Neuron (in vitro differentiated cells): ENCODE results near the gene KCNJ6.
"Not testable (repeated sequence)": the region's sequence is repeated elsewhere in the genome, so short reads cannot be mapped to it uniquely, and the experiment has no call there.

Experiments
- H2AFZ ChIP-seq: one replicate; pipeline ENCODE4 v1.6.1; 2013; ENCODE audit warnings: low read depth, mild to moderate bottlenecking, inconsistent platforms, low read length, moderate library complexity
- H3K27me3 ChIP-seq: one replicate; pipeline ENCODE4 v1.6.1; 2013; ENCODE audit warnings: low read length; ENCODE audit not compliant: insufficient read depth
- H3K36me3 ChIP-seq: one replicate; pipeline ENCODE4 v1.6.1; 2013; ENCODE audit warnings: low read length; ENCODE audit not compliant: insufficient read depth
- H3K4me1 ChIP-seq: one replicate; pipeline ENCODE4 v1.6.1; 2013; ENCODE audit warnings: low read length; ENCODE audit not compliant: insufficient read depth
- H3K4me3 ChIP-seq: 2 replicates; pipeline ENCODE4 v1.5.1; 2013; ENCODE audit warnings: mild to moderate bottlenecking, low read length, moderate library complexity
- H3K9me3 ChIP-seq: one replicate; pipeline ENCODE4 v1.6.1; 2013; ENCODE audit warnings: low read length

The KCNJ6 gene

DNA sequence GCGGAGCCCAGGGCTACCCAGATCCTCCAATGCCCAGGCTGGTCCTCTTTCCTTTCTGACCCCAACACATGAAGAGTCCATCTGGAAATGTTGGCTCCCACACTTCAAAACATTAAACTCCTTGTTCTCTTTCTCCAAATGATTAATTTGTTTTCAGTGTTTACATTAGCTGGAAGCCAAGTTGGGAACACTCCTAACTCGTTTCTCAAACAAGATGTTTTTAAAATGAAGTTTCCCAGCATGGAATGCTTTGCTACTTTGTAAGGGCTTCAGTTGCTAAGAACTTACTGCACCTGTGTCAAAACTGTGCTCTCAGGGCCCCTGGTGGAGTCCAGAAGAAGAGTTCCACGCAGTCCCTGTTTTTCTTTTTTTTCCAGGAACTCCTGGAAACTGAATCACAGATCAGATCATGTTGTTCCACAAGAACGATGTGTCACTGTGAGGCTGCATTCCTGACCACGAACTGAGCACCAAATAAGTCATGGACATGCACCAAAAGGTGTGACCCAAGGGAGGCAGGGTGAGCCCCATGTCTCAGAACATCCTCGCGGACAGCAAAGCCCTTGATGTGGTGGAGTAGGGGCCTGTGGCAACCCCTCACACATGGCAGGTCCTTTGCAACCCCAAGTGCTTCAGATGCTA, 257.3 kb downstream of the KCNJ6 start:
- no peak overlapping the region for H2AFZ ChIP-seq
- H3K4me3 ChIP-seq, result no peak overlapping the region
- no peaks in the 10 kb centered on the region for H3K36me3 ChIP-seq
- H3K27me3 ChIP-seq, result no peaks in the 10 kb centered on the region
- H3K9me3 ChIP-seq, result no peaks in the 10 kb centered on the region
- no peaks in the 10 kb centered on the region for H3K4me1 ChIP-seq

DNA sequence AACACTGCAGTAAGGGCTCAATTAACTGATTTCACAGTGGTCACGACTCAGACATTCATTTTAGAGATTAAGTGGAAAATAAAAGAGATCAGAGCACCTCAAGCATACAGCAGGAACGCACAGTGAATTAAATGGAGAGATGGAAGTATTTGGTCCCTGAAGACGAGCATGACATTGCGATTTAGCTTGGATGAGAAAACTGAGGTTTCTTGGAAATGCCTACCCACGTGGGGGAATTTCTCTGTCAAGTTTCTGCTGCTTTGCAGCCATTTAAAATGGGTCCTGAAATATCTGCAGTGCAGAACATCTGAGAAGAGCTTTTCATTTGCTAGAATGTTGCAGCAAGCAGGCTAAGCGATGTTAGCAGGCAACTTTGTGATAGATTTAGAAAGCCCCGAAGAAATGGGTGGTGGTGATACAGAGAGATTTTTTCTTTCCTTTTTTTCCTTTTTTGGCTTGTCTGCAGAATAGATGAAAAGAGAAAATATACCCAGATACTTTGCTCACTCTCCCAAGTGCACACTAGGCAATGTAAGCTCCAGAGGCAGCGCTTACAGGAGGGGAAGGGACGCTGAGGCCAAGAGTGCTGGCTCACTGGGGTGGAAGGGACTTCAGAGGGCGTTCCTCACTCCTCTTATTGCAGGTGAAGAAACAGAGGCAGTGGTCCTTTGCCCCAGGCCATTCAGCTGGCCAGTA, 258.0 kb downstream of the KCNJ6 start:
- Histone ChIP-seq H3K36me3 (no peaks in the 10 kb centered on the region), H3K4me1 (no peaks in the 10 kb centered on the region), H3K27me3 (no peaks in the 10 kb centered on the region), H3K9me3 (no peaks in the 10 kb centered on the region), H3K4me3 (no peak overlapping the region), H2AFZ (no peak overlapping the region)

- Histone ChIP-seq H3K4me1 (no peaks in the 10 kb centered on the region), H3K36me3 (no peaks in the 10 kb centered on the region), H3K27me3 (no peaks in the 10 kb centered on the region), H3K9me3 (no peaks in the 10 kb centered on the region), H2AFZ (no peak overlapping the region), H3K4me3 (no peak overlapping the region)
Measured at GRCh38 chr21:37656899-37657298, 259.4 kb downstream of the KCNJ6 start.

DNA sequence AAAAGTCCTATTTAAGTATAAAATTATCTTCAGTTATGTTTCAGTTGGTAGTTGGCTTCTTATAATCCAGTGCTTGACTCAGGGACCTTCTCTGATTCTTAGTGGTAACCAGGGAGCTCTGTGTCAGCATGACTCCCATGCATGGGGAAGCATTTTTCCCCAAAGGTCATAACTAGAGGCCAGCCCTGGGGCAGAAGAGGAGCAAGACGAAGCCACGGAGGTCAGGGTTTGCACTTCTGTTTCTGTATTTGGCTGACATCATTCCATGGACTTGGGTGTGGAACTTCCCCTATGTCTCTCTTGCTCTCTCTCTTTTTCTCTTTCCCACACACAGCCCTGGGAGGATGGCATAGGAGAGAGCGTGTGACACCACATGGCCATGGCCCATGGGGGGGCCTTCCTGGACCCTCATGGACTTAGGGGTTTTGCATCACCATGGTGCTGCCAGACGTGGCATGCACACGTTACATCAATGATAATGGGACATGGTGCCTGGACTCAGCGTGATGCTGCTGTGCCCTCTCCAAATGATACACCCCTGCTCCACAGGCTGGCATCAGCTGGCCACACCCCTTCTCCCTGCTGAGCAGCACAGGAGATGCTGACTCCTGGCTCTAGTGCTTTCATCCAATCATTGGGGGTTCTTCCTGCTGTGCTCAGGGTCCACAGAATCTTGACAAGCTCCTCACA, 260.5 kb downstream of the KCNJ6 start:
- Histone ChIP-seq H3K9me3 (no peaks in the 10 kb centered on the region), H3K4me1 (no peaks in the 10 kb centered on the region), H2AFZ (no peak overlapping the region), H3K36me3 (no peaks in the 10 kb centered on the region), H3K27me3 (no peaks in the 10 kb centered on the region), H3K4me3 (no peak overlapping the region)

DNA sequence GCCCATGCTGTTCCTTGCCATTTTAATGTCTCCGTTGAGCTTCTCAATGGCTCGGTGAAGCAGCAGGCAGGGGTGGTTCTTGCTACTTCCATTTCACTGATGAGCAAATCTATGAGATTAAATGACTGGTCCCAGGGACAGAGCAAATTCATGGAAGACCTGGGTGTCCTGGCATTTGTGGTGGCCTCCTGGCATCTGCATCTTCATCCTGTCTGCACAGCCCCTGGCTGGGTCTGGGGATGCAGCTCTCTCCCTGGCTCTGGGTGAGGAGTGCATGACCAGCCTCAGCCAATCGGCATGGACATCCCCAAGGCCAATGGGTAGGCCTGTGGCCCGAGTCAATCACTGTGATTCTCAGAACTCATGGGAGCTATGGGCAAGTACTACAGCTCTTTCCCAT, 261.7 kb downstream of the KCNJ6 start:
- H3K27me3 ChIP-seq, result no peaks in the 10 kb centered on the region

GRCh38 chr21:37653201-37653600, 263.1 kb downstream of the KCNJ6 start:
- Histone ChIP-seq H3K9me3 (no peaks in the 10 kb centered on the region), H3K4me3 (no peak overlapping the region), H3K36me3 (no peaks in the 10 kb centered on the region), H3K4me1 (no peaks in the 10 kb centered on the region), H3K27me3 (no peaks in the 10 kb centered on the region), H2AFZ (no peak overlapping the region)

More for the DNA sequence above, 261.7 kb downstream of the KCNJ6 start:
- Histone ChIP-seq H3K4me1 (no peaks in the 10 kb centered on the region), H3K4me3 (no peak overlapping the region), H2AFZ (no peak overlapping the region), H3K9me3 (no peaks in the 10 kb centered on the region), H3K36me3 (no peaks in the 10 kb centered on the region)

GRCh38 chr21:37647781-37648180, 268.5 kb downstream of the KCNJ6 start:
- Histone ChIP-seq H3K27me3 (no peaks in the 10 kb centered on the region), H3K4me1 (no peaks in the 10 kb centered on the region), H3K36me3 (no peaks in the 10 kb centered on the region), H3K9me3 (no peaks in the 10 kb centered on the region), H3K4me3 (no peak overlapping the region), H2AFZ (no peak overlapping the region)

GRCh38 chr21:37646761-37647160, 269.5 kb downstream of the KCNJ6 start:
- H3K27me3 ChIP-seq, H3K4me3 ChIP-seq, H2AFZ ChIP-seq, H3K4me1 ChIP-seq, H3K36me3 ChIP-seq, H3K9me3 ChIP-seq: not testable (repeated sequence)

GRCh38 chr21:37645848-37646247, 270.4 kb downstream of the KCNJ6 start:
- Histone ChIP-seq H3K9me3 (no peaks in the 10 kb centered on the region), H3K4me1 (peaks cover 2% of the 10 kb centered on the region), H3K36me3 (no peaks in the 10 kb centered on the region), H2AFZ (no peak overlapping the region), H3K27me3 (no peaks in the 10 kb centered on the region), H3K4me3 (no peak overlapping the region)

DNA sequence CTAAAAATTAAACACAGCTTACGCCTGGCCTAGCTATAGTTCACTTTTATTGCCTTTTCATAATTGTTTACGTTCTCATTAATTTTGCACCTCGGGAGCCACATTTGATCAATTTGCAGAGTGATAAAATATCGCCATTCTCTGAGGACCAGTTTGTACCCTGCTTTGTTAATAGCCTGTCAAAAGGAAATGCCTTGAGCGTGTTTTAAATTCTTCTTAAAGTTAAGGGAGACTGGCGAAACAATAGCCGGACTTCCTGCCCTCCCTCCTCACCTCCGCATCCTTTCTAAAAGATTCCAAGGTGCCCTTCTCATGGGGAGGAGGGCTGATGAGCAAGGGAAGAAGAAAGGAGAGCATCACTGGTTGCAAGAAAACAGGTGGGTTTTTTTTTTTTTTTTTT, 271.6 kb downstream of the KCNJ6 start:
- no peaks in the 10 kb centered on the region for H3K9me3 ChIP-seq
- H3K4me1 ChIP-seq, result peaks cover 2% of the 10 kb centered on the region
- no peak overlapping the region for H2AFZ ChIP-seq
- no peaks in the 10 kb centered on the region for H3K36me3 ChIP-seq
- no peaks in the 10 kb centered on the region for H3K27me3 ChIP-seq
- H3K4me3 ChIP-seq, result no peak overlapping the region

- H3K27me3 ChIP-seq, H3K4me1 ChIP-seq, H3K9me3 ChIP-seq, H2AFZ ChIP-seq, H3K4me3 ChIP-seq, H3K36me3 ChIP-seq: not testable (repeated sequence)
Measured at GRCh38 chr21:37643862-37644261, 272.4 kb downstream of the KCNJ6 start.

GRCh38 chr21:37642493-37642892, 273.8 kb downstream of the KCNJ6 start:
- Histone ChIP-seq H3K27me3 (no peaks in the 10 kb centered on the region), H3K9me3 (peaks cover 2% of the 10 kb centered on the region), H2AFZ (no peak overlapping the region)

DNA sequence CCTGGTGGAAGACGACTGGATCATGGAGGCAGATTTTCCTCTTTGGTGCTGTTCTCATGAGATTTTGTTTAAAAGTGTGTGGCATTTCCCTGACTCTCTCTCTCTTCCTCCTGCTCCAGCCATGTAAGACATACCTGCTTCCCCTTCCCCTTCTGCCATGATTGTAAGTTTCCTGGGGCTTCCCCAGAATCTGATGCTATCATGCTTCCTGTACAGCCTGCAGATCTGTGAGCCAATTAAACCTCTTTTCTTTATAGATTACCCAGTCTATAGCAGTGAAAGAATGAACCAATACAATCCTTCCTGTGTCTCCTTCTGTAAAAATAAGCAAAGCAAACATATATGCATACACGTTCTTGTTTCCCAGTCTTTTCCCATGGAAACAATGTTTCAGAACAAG, 276.5 kb downstream of the KCNJ6 start:
- Histone ChIP-seq H3K36me3 (no peaks in the 10 kb centered on the region), H2AFZ (no peak overlapping the region), H3K4me1 (peaks cover 4% of the 10 kb centered on the region), H3K4me3 (no peak overlapping the region), H3K27me3 (no peaks in the 10 kb centered on the region), H3K9me3 (peaks cover 5% of the 10 kb centered on the region)

More at GRCh38 chr21:37642493-37642892, 273.8 kb downstream of the KCNJ6 start:
- H3K4me1 ChIP-seq, result peaks cover 2% of the 10 kb centered on the region
- no peaks in the 10 kb centered on the region for H3K36me3 ChIP-seq
- H3K4me3 ChIP-seq, result no peak overlapping the region
